PC-9 (cell line): ENCODE measurements around the gene CHRNA9. TPM values are rescaled to one million over a fixed set of nuclear protein-coding genes. Genes with fewer than 3 reads are reported as not detected.

Source experiments
- BruUV-seq: library from RNA; stranded (reverse); fragments of 400-500 nt; replicated peaks from 2 replicates; lab custom pipeline; 2021; lab: Mats Ljungman, UMichigan
- CTCF ChIA-PET: fragments of 300-600 bp; sonication (Branson Sonifier 250); formaldehyde crosslinking; loops from one replicate; lab custom pipeline; 2022; ENCODE audit warnings: antibody characterized with exemption; lab: Charles Lee
- POLR2A ChIA-PET: fragments of 300-600 bp; sonication (Branson Sonifier 250); formaldehyde crosslinking; loops from one replicate; lab custom pipeline; 2022; ENCODE audit warnings: antibody characterized with exemption; ENCODE audit not compliant: unreplicated experiment; lab: Charles Lee
- DNase-seq, 2 experiments: peaks; one replicate each; pipeline versions ENCODE4 v3.0.0 to v3.0.0-alpha.2; 2015 to 2022; ENCODE audit warnings: mixed read lengths in 1 of 2
- H2AFZ ChIP-seq: fragments of 200-600 bp; sonication (generic); 2 replicates; pipeline ENCODE4 v1.8.1; 2017; ENCODE audit warnings: antibody characterized with exemption
- H3F3A ChIP-seq: fragments of 200-600 bp; sonication (generic); 2 replicates; pipeline ENCODE4 v1.8.1; 2017; ENCODE audit warnings: antibody characterized with exemption, mild to moderate bottlenecking, low read depth; ENCODE audit not compliant: insufficient read depth
- H3K27ac ChIP-seq: fragments of 200-600 bp; sonication (generic); 2 replicates; pipeline ENCODE4 v1.6.1; 2016; ENCODE audit warnings: mixed run types
- H3K27me3 ChIP-seq: fragments of 200-600 bp; sonication (generic); 2 replicates; pipeline ENCODE4 v1.6.1; 2016; ENCODE audit warnings: low read depth, mixed run types; ENCODE audit not compliant: insufficient read depth
- H3K36me3 ChIP-seq: fragments of 200-600 bp; sonication (generic); 2 replicates; pipeline ENCODE4 v1.6.1; 2016; ENCODE audit warnings: low read depth, mixed run types
- H3K4me1 ChIP-seq: fragments of 200-600 bp; sonication (generic); replicated peaks from 2 replicates; pipeline ENCODE4 v1.6.1; 2016; ENCODE audit warnings: mixed run types; ENCODE audit not compliant: insufficient read depth
- H3K4me2 ChIP-seq: fragments of 200-600 bp; sonication (generic); 2 replicates; pipeline ENCODE4 v1.6.1; 2017; ENCODE audit warnings: mixed run types
- H3K4me3 ChIP-seq: fragments of 200-600 bp; sonication (generic); 2 replicates; pipeline ENCODE4 v1.6.1; 2016; ENCODE audit warnings: mixed run types
- H3K79me2 ChIP-seq: fragments of 200-600 bp; sonication (generic); 2 replicates; pipeline ENCODE4 v1.6.1; 2017; ENCODE audit warnings: low read depth, mixed run types
- H3K9me2 ChIP-seq: fragments of 200-600 bp; sonication (generic); 2 replicates; pipeline ENCODE4 v1.8.1; 2017; ENCODE audit warnings: mild to moderate bottlenecking; ENCODE audit not compliant: insufficient read depth
- H3K9me3 ChIP-seq: fragments of 200-600 bp; sonication (generic); 2 replicates; pipeline ENCODE4 v1.8.1; 2016; ENCODE audit warnings: low read depth; ENCODE audit not compliant: insufficient read depth
- H4K20me1 ChIP-seq: fragments of 200-600 bp; sonication (generic); 2 replicates; pipeline ENCODE4 v1.8.1; 2017; ENCODE audit not compliant: insufficient read depth
- EZH2 ChIP-seq: fragments of 200-600 bp; sonication (generic); IDR thresholded peaks from 2 replicates; pipeline ENCODE4 v1.8.0; 2017; ENCODE audit warnings: antibody characterized with exemption, low read depth
- intact Hi-C: fragments of 100-400 bp; cut with micrococcal nuclease; formaldehyde crosslinking; loops from one replicate; pipeline ENCODE4 v1.10.0; 2022; ENCODE audit not compliant: unreplicated experiment
- total RNA-seq: library from RNA; stranded (reverse); gene quantifications from 2 replicates; pipeline ENCODE4 v1.2.3, GENCODE V29; 2021
- TF ChIP-seq, protein P1 (sequence below): fragments of 200-600 bp; sonication (generic); conservative IDR thresholded peaks from 2 replicates; pipeline ENCODE4 v1.6.1; 2017; ENCODE audit warnings: mixed run types, antibody characterized with exemption, mild to moderate bottlenecking, moderate library complexity

The CHRNA9 gene
- total RNA-seq, 1 experiment from 2014 or later, result not detected

DNA sequence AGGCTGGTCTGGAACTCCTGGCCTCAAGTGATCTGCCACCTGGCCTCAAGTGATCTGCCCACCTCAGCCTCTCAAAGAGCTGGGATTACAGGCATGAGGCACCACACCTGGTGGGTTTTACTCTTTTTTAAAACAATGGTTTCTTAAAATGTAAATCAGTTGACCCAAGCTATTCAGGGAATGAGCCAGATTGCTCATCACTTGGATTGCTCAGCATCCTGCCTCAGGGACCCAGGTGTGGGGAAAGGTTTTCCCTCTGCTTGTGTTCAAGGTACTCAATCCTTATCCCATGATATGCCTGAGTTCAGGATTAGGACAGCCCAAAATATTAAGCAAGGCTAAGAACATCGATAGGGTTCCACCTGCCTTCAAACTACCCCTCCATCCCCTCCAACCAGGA is 67.4 kb downstream of the CHRNA9 start:
- no peaks in the 10 kb centered on the region for H3K27me3 ChIP-seq
- peak in 1 of 2 experiments; percentile 65 for DNase-seq
- H3K9me3 ChIP-seq, result peaks cover 12% of the 10 kb centered on the region; the same call in 1 of the 2 replicates
- ChIA-PET CTCF (no interaction called here), POLR2A (no interaction called here)
- H3K4me1 ChIP-seq, result peaks cover 45% of the 10 kb centered on the region
- H3K27ac ChIP-seq, result peak overlapping the region; percentile 94
- intact Hi-C loops, result loop anchor here (5.0 kb wide), 1 partner anchor 70 kb away; no protein-coding TSS in a partner anchor
- no peaks in the 10 kb centered on the region for H3K36me3 ChIP-seq
- no peak for TF ChIP-seq EZH2
- TF ChIP-seq, protein P1, sequence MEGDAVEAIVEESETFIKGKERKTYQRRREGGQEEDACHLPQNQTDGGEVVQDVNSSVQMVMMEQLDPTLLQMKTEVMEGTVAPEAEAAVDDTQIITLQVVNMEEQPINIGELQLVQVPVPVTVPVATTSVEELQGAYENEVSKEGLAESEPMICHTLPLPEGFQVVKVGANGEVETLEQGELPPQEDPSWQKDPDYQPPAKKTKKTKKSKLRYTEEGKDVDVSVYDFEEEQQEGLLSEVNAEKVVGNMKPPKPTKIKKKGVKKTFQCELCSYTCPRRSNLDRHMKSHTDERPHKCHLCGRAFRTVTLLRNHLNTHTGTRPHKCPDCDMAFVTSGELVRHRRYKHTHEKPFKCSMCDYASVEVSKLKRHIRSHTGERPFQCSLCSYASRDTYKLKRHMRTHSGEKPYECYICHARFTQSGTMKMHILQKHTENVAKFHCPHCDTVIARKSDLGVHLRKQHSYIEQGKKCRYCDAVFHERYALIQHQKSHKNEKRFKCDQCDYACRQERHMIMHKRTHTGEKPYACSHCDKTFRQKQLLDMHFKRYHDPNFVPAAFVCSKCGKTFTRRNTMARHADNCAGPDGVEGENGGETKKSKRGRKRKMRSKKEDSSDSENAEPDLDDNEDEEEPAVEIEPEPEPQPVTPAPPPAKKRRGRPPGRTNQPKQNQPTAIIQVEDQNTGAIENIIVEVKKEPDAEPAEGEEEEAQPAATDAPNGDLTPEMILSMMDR, result no peak
- H3K4me3 ChIP-seq, result no peak overlapping the region
- H4K20me1 ChIP-seq, result no peaks in the 10 kb centered on the region
- H2AFZ ChIP-seq, result no peak overlapping the region
- no peaks in the 10 kb centered on the region for H3K79me2 ChIP-seq
- peak overlapping the region; percentile 72 for H3K4me2 ChIP-seq
- H3K9me2 ChIP-seq, result no peaks in the 10 kb centered on the region
- peaks cover 42% of the 10 kb centered on the region for H3F3A ChIP-seq
- BruUV-seq, result no TSS peak

DNA sequence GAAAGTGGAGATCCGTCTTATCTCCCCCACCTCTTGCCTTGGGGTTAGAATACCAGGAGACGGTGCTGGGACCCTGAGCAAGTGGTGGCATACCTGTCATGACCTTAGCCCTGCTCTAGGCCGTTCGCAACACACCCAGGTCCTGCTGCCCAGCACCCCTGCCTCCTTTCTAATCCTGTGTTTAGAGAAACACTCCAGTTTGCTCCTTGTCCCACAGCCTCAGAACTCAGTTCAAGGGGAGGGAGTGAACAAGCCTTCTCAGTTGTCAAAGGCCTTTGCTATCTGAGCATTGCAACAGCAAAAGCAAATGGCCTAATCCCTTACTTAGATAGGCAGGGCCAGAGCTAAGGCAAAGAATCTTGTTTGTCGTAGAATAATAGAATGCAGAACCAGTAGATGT is 67.9 kb downstream of the CHRNA9 start:
- BruUV-seq, result no TSS peak
- peak overlapping the region; percentile 94 for H3K27ac ChIP-seq
- ChIA-PET POLR2A (no interaction called here), CTCF (no interaction called here)
- H3K4me2 ChIP-seq, result peak overlapping the region; percentile 72
- H3K27me3 ChIP-seq, result no peaks in the 10 kb centered on the region
- no peaks in the 10 kb centered on the region for H3K9me2 ChIP-seq
- peak in 1 of 2 experiments; percentile 71 for DNase-seq
- no peaks in the 10 kb centered on the region for H4K20me1 ChIP-seq
- intact Hi-C loops, result loop anchor here (5.0 kb wide), 1 partner anchor 71 kb away; no protein-coding TSS in a partner anchor
- no peaks in the 10 kb centered on the region for H3K36me3 ChIP-seq
- TF ChIP-seq, protein P1, result no peak
- no peak for TF ChIP-seq EZH2
- peaks cover 45% of the 10 kb centered on the region for H3K4me1 ChIP-seq
- H3K9me3 ChIP-seq, result peaks cover 12% of the 10 kb centered on the region; the same call in 1 of the 2 replicates
- H3F3A ChIP-seq, result peaks cover 42% of the 10 kb centered on the region
- no peaks in the 10 kb centered on the region for H3K79me2 ChIP-seq
- H3K4me3 ChIP-seq, result no peak overlapping the region
- no peak overlapping the region for H2AFZ ChIP-seq

Other genes starting within 250 kb of the CHRNA9 start
- not detected in 2 replicates for gene RHOH, start 138.3 kb upstream of the CHRNA9 start, total RNA-seq